HL-60 (cell line): ENCODE measurements around the gene ZSCAN12.

Source experiments
- CTCF ChIP-seq: IDR thresholded peaks from one replicate; pipeline ENCODE4 v1.5.1; 2011; ENCODE audit warnings: low read length, control low read depth, inconsistent platforms; ENCODE audit not compliant: insufficient read depth
- GABPA ChIP-seq: IDR thresholded peaks from 2 replicates; pipeline ENCODE4 v1.6.1; 2012; ENCODE audit warnings: low read depth
- POLR2AphosphoS5 ChIP-seq: IDR thresholded peaks from 2 replicates; pipeline ENCODE4 v1.6.1; 2012; ENCODE audit warnings: low read depth
- REST ChIP-seq: IDR thresholded peaks from 2 replicates; pipeline ENCODE4 v1.6.1; 2012; ENCODE audit warnings: low read depth; ENCODE audit not compliant: insufficient replicate concordance
- SPI1 ChIP-seq: IDR thresholded peaks from 2 replicates; pipeline ENCODE4 v1.6.1; 2012; ENCODE audit warnings: low read depth, mild to moderate bottlenecking, borderline replicate concordance

GRCh38 chr6:28330041-28330440 is 69.5 kb downstream of the ZSCAN12 start:
- TF ChIP-seq CTCF: no peak
- TF ChIP-seq POLR2AphosphoS5: no peak
- TF ChIP-seq REST: no peak
- TF ChIP-seq GABPA: no peak
- TF ChIP-seq SPI1: no peak
